Osteocyte (in vitro differentiated cells): ENCODE results near the gene ARID5A. TPM values are rescaled to one million over a fixed set of nuclear protein-coding genes. Genes with fewer than 3 reads are reported as not detected.

Source experiments
- DNase-seq: peaks from one replicate; pipeline ENCODE4 v3.0.0; 2021; ENCODE audit warnings: mixed read lengths; ENCODE audit not compliant: unreplicated experiment; ENCODE audit errors: extremely low spot score
- H3K27ac Mint-ChIP-seq: one replicate; pipeline ENCODE4 v1.8.0; 2021; ENCODE audit warnings: mild to moderate bottlenecking, mixed read lengths; ENCODE audit not compliant: unreplicated experiment
- H3K27me3 Mint-ChIP-seq: one replicate; pipeline ENCODE4 v1.8.0; 2021; ENCODE audit warnings: mixed read lengths; ENCODE audit not compliant: unreplicated experiment
- H3K36me3 Mint-ChIP-seq: one replicate; pipeline ENCODE4 v1.8.0; 2021; ENCODE audit warnings: mixed read lengths; ENCODE audit not compliant: unreplicated experiment
- H3K4me1 Mint-ChIP-seq: one replicate; pipeline ENCODE4 v1.8.0; 2021; ENCODE audit warnings: mixed read lengths; ENCODE audit not compliant: unreplicated experiment
- H3K4me3 Mint-ChIP-seq: one replicate; pipeline ENCODE4 v1.8.0; 2021; ENCODE audit warnings: mild to moderate bottlenecking, moderate library complexity, mixed read lengths; ENCODE audit not compliant: unreplicated experiment
- H3K9me3 Mint-ChIP-seq: one replicate; pipeline ENCODE4 v1.8.0; 2021; ENCODE audit warnings: mixed read lengths; ENCODE audit not compliant: unreplicated experiment
- long read RNA-seq: library from polyadenylated mRNA; unstranded; transcript quantifications from one replicate; pipeline ENCODE4 v2.0.0, GENCODE V29; 2021
- total RNA-seq: library from RNA; stranded (reverse); gene quantifications from 2 replicates; pipeline ENCODE4 v1.2.1, GENCODE V29; 2021
- TF ChIP-seq, protein P1 (sequence below): fragments of 200-600 bp; sonication (generic); IDR thresholded peaks from 2 replicates; pipeline ENCODE4 v1.5.0; 2021; ENCODE audit warnings: antibody characterized with exemption, mild to moderate bottlenecking, moderate library complexity

The ARID5A gene
- total RNA-seq = 25.9 and 26.3 TPM in 2 replicates
- long read RNA-seq, partial matches to known transcripts = 0 of 5 reads
- long read RNA-seq, other reads (novel, unspliced or antisense) = 0 of 5 reads

DNA sequence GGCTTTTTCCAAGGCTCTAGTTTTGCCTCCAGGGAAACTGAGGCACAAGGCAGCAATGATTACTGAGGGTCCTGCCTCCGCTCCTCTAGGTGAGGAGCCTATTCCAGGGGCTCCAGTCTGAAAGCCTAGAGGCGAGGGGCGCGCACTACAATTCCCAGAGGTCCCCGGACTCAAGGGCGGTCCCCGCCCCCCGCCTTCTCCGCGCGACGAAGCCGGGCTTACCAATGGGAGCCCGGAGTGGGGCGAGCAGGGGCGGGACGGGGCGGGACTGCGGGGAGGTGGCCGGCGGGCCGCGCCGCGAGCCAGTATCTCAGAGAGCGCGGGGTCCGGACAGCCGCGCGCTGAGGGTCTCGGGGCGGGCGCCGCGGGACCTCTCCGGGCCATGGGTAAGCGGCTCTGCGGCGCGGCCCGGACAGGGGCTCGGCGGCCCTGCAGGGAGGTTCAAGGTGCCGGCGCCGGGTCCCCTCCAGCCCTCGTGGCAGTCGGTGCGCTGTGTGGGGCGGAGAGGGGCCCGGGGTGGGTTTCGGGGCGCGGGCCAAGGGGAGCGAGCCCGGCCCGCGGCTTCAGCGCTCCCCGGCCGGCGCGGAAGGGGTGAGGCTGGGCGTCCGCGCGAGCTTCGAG lies at the start of gene ARID5A:
TSS of gene ARID5A (plus strand) at position 308 of the 621 bp plus-strand sequence. CDS start at position 383, 75 bp downstream.
- Mint-ChIP-seq H3K4me3 (peak within 1 kb of the TSS; percentile 89), H3K36me3 (no peaks in the 10 kb centered on the region), H3K9me3 (no peaks in the 10 kb centered on the region), H3K4me1 (peaks cover 69% of the 10 kb centered on the region), H3K27ac (peak within 1 kb of the TSS; percentile 87), H3K27me3 (no peaks in the 10 kb centered on the region)
- TF ChIP-seq, protein P1, sequence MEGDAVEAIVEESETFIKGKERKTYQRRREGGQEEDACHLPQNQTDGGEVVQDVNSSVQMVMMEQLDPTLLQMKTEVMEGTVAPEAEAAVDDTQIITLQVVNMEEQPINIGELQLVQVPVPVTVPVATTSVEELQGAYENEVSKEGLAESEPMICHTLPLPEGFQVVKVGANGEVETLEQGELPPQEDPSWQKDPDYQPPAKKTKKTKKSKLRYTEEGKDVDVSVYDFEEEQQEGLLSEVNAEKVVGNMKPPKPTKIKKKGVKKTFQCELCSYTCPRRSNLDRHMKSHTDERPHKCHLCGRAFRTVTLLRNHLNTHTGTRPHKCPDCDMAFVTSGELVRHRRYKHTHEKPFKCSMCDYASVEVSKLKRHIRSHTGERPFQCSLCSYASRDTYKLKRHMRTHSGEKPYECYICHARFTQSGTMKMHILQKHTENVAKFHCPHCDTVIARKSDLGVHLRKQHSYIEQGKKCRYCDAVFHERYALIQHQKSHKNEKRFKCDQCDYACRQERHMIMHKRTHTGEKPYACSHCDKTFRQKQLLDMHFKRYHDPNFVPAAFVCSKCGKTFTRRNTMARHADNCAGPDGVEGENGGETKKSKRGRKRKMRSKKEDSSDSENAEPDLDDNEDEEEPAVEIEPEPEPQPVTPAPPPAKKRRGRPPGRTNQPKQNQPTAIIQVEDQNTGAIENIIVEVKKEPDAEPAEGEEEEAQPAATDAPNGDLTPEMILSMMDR = peak; percentile 28
- peak; percentile 93 for DNase-seq

DNA sequence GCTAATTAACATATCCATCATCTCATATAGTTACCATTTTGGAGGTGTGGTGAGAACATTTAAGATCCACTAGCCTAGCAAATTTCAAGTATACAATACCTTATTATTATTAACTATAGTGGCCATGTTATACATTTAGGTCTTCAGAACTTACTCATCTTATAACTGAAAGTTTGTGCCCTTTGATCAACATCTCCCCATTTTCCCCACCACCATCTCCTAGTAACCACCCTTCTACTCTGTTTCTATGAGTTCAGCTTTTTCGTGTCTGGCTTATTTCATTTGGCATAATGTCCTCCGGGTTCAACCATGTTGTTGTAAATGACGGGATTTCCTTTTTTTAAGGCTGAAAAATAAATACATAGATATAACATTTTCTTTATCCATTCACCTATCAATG lies 47.3 kb upstream of the ARID5A start:
- Mint-ChIP-seq H3K36me3 (no peaks in the 10 kb centered on the region), H3K4me1 (peaks cover 5% of the 10 kb centered on the region), H3K4me3 (no peak overlapping the region), H3K27me3 (peaks cover 45% of the 10 kb centered on the region), H3K27ac (no peak overlapping the region), H3K9me3 (peaks cover 12% of the 10 kb centered on the region)
- TF ChIP-seq, protein P1 = no peak
- no peak for DNase-seq

DNA sequence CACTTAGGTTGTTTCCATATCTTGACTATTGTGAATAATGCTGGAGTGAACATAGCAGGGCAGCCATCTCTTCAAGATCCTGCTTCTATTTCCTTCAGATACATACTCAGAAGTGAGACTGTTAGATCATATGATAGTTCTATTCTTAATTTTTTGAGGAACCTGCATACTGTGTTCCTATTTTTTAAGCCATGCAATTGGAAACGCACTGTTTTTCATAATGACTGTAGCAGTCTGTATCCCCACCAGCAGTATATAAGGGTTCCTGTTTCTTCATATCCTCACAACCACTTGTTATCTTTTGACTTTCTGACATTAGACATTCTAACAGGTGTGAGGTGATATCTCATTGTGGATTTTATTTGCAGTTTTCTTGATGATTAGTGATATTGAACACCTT lies 46.9 kb upstream of the ARID5A start:
- Mint-ChIP-seq H3K36me3 (no peaks in the 10 kb centered on the region), H3K27me3 (peaks cover 47% of the 10 kb centered on the region), H3K27ac (no peak overlapping the region), H3K9me3 (peaks cover 13% of the 10 kb centered on the region), H3K4me3 (no peak overlapping the region), H3K4me1 (peaks cover 5% of the 10 kb centered on the region)
- DNase-seq = no peak
- TF ChIP-seq, protein P1 = no peak

DNA sequence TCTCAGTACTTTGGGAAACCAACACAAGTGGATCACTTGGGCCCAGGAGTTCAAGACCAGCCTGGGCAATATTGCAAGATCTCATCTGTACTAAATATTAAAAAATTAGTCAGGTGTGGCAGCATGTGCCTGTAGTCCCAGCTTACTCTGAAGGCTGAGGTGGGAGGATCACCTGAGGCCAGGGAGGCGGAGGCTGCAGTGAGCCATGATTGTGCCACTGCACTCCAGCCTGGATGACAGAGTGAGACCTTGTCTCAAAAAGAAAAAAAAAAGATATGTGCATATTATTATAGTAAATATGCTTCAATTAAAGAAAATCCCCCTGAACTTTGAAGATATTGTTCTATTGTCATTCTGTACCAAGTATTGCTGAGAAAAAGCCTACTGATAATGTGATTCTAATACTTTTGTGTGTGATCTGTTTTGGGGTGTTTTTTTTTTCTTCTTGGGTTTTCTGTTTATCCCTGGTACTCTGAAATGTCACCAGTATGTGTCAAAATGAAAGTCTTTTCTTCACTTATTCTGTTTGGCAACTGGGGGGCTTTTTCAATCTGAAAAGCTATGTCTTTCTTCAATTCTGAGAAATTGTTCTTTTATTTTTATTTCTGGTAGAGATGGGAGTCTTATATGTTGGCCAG lies 44.6 kb upstream of the ARID5A start:
- Mint-ChIP-seq H3K9me3 (peaks cover 24% of the 10 kb centered on the region), H3K4me1 (no peaks in the 10 kb centered on the region), H3K27ac (no peak overlapping the region), H3K27me3 (peaks cover 43% of the 10 kb centered on the region), H3K4me3 (no peak overlapping the region), H3K36me3 (no peaks in the 10 kb centered on the region)
- DNase-seq = no peak
- TF ChIP-seq, protein P1 = no peak

DNA sequence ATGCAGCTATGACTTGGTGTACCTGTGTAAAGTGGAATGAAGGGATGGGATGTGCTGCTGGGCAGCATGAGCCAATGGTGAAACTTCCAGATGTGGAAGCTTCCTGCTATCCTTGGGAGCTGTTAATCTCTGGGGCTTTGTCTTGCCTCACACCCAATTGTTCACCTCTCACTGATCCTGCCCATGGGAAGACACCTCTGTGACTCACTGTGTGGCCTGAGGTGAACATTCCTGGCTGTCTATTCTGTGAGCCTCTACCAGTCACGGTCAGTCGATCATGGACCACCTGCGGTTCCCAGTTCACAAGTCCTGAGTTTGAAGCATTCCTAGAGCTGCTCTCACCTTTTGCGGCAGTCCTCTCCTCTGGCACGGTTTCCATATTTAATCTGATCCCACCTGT lies 43.5 kb upstream of the ARID5A start:
- peaks cover 24% of the 10 kb centered on the region for H3K9me3 Mint-ChIP-seq
- no peak overlapping the region for H3K4me3 Mint-ChIP-seq
- no peaks in the 10 kb centered on the region for H3K36me3 Mint-ChIP-seq
- H3K27ac Mint-ChIP-seq = no peak overlapping the region
- TF ChIP-seq, protein P1 = no peak
- no peak for DNase-seq
- no peaks in the 10 kb centered on the region for H3K4me1 Mint-ChIP-seq
- H3K27me3 Mint-ChIP-seq = peaks cover 41% of the 10 kb centered on the region
